ENCODE measurements around the gene HBE1. TPM values are rescaled to one million over a fixed set of nuclear protein-coding genes. Genes with fewer than 3 reads are reported as not detected.

Gene HBE1
- total RNA-seq, 2 experiments from 2014 or later: not detected

GRCh38 chr11:5233307-5233706 is 36.4 kb downstream of the HBE1 start:
- Mint-ChIP-seq H3K4me1 (ENCODE audit: low read depth) (no peaks in the 10 kb centered on the region), H3K27me3 (peaks cover 4% of the 10 kb centered on the region), H3K4me3 (no peak overlapping the region), H3K36me3 (ENCODE audit: low read depth) (no peaks in the 10 kb centered on the region), H3K27ac (no peak overlapping the region), H3K9me3 (no peaks in the 10 kb centered on the region)
- no peak for TF ChIP-seq CTCF (IDR thresholded peaks at IDR 0.05)
- ChIA-PET POLR2A (no interaction called here), CTCF (no interaction called here)
- intact Hi-C loops (cut with micrococcal nuclease): no loop called here
- ATAC-seq (no peak), DNase-seq (no peak)

- Mint-ChIP-seq H3K27me3 (peaks cover 4% of the 10 kb centered on the region), H3K4me3 (no peak overlapping the region), H3K36me3 (ENCODE audit: low read depth) (no peaks in the 10 kb centered on the region), H3K9me3 (no peaks in the 10 kb centered on the region), H3K4me1 (ENCODE audit: low read depth) (no peaks in the 10 kb centered on the region), H3K27ac (no peak overlapping the region)
- intact Hi-C loops (cut with micrococcal nuclease): no loop called here
- no peak for DNase-seq
- TF ChIP-seq CTCF (IDR thresholded peaks at IDR 0.05): no peak
- ATAC-seq: no peak
- POLR2A ChIA-PET: no interaction called here
- CTCF ChIA-PET: no interaction called here
Observed at GRCh38 chr11:5232821-5233220, 36.9 kb downstream of the HBE1 start.

- TF ChIP-seq CTCF (IDR thresholded peaks at IDR 0.05): no peak
- no peak for ATAC-seq
- Mint-ChIP-seq H3K27me3 (peaks cover 3% of the 10 kb centered on the region), H3K4me3 (no peak overlapping the region), H3K27ac (no peak overlapping the region), H3K36me3 (ENCODE audit: low read depth) (no peaks in the 10 kb centered on the region), H3K4me1 (ENCODE audit: low read depth) (no peaks in the 10 kb centered on the region), H3K9me3 (no peaks in the 10 kb centered on the region)
- ChIA-PET POLR2A (no interaction called here), CTCF (no interaction called here)
- intact Hi-C loops (cut with micrococcal nuclease): no loop called here
- no peak for DNase-seq
Observed at GRCh38 chr11:5232176-5232575, 37.6 kb downstream of the HBE1 start.

DNA sequence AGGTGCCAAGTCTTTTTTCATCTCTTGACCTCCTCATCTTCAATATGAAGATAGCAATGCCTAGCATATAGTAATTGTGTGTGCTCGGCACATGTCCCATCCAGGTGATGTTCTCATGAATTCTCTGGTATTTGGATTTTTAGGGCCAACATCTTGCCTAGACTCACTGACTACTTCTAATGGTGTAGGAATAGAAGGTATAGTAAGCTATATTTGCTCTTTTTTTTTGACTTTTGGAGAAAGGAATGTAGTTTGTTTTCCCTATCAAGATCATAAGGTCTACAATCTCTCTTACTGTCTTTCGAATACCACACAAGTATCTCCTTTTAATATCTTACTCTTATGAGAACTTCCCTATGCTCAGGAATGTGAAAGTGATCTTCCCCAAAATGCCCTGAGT is 38.6 kb downstream of the HBE1 start:
- DNase-seq: no peak
- H3K27ac Mint-ChIP-seq: no peak overlapping the region
- ChIA-PET CTCF (no interaction called here), POLR2A (no interaction called here)
- ATAC-seq: no peak
- H3K4me1 Mint-ChIP-seq (ENCODE audit: low read depth): no peaks in the 10 kb centered on the region
- H3K4me3 Mint-ChIP-seq: no peak overlapping the region
- no peaks in the 10 kb centered on the region for H3K36me3 Mint-ChIP-seq (ENCODE audit: low read depth)
- no peak for TF ChIP-seq CTCF (IDR thresholded peaks at IDR 0.05)
- peaks cover 3% of the 10 kb centered on the region for H3K27me3 Mint-ChIP-seq
- no peaks in the 10 kb centered on the region for H3K9me3 Mint-ChIP-seq
- intact Hi-C loops (cut with micrococcal nuclease): no loop called here

DNA sequence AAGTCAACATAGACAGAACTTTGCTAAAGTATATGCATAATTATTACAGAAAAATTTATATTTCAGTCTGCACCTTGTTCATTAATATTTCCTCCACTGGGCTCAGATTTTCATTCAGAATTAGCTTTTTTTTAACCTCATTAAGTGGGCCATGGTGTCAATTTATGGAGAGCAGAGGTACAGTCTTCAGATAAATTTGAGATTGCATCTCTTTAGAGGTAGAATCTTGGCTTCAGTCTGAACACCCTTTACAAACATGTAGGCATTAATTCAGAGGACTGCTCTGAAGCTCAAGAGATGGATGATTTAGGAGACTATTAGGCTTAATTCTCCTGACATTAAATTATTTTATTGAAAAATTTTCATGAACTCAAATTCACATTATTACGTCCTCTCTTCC is 39.5 kb downstream of the HBE1 start:
- ChIA-PET CTCF (no interaction called here), POLR2A (no interaction called here)
- ATAC-seq: no peak
- H3K9me3 Mint-ChIP-seq: no peaks in the 10 kb centered on the region
- no peak for TF ChIP-seq CTCF (IDR thresholded peaks at IDR 0.05)
- no peak for DNase-seq
- H3K4me1 Mint-ChIP-seq (ENCODE audit: low read depth): no peaks in the 10 kb centered on the region
- peaks cover 3% of the 10 kb centered on the region for H3K27me3 Mint-ChIP-seq
- intact Hi-C loops (cut with micrococcal nuclease): no loop called here
- no peak overlapping the region for H3K27ac Mint-ChIP-seq
- H3K4me3 Mint-ChIP-seq: no peak overlapping the region
- H3K36me3 Mint-ChIP-seq (ENCODE audit: low read depth): no peaks in the 10 kb centered on the region

Measured in activated CD8-positive, alpha-beta T cell treated with anti-CD3 and anti-CD28 coated beads for 36 hours (primary cell).